Suppressor macrophage treated with lipopolysaccharide for 1 hour (primary cell): ENCODE measurements around the gene RNF44.

Experiments
- DNase-seq, 3 donors: peaks; one replicate each; pipeline ENCODE4 v3.0.0-alpha.2; 2020 to 2022

Gene RNF44

DNA sequence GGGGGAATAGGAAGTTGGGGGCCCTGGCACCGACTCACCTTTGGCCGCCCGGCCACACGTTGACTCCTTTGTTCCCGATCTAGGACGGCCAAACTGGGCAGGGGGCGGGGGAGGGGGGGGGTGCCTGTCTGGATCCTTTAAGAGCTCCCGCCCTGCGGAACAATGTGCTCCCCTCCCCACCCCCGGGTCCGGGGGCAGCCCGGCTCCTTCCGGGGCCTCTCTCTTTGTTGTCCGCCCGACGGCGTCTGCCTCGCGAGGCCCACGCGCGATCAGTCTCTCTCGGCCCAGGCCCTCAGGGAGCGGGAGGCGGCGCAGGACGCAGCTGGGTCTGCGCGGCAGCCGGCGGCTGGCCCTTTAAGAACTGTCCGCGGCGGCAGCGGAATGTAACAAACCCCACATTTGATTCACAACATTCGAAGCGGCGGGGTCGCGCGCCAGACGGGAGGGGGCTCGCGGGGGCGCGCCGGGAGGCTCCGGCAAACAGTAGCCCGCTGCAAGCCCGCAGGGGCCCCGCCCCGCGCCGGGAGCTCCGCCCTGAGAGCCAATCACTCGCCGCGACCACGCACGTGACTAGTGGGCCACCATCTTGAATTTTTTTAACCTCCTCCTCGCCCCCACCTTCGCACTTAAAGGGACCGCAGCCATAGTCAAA is at the start of gene RNF44:
RNF44 (minus strand) TSS at position 501 of the 652 bp plus-strand sequence. CDS start 4,930 bp downstream, outside the sequence.
- DNase-seq = peak; percentile 96 to 98 (median 97)

DNA sequence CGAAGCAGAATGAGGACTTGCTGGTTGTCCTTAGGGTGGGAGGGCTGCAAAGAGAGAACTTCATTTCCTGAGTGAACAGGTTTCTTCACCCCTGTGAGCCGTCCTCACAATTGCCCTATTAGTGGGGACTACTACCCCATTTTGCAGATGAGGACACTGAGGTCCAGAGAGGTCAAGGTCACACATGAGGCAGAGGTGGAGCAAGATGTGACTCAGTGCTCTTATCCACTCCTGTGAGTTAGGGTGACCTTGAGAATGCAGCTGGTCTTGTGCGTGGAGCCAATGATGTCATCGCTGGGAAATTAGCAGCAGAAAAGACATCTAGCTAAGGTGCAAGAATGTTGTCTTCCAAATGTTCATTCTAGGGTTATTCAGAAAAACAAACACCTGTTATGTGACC is 45.9 kb upstream of the RNF44 start:
- DNase-seq = no peak

DNA sequence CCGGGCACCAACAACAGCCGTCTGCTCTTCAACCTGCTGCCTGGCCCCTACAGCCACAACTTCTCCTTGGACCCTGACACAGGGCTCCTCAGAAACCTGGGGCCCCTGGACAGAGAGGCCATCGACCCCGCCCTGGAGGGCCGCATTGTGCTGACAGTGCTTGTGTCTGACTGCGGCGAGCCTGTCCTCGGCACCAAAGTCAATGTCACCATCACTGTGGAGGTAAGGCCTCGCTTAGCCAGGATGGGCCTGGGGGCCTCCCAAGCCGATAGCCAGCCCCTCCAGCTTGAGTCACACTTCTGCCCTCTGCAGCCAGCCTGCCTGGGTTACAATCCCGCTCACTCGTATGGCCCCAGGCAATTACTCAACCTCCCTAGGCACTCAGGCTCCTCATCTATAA is 44.2 kb upstream of the RNF44 start:
- no peak for DNase-seq

DNA sequence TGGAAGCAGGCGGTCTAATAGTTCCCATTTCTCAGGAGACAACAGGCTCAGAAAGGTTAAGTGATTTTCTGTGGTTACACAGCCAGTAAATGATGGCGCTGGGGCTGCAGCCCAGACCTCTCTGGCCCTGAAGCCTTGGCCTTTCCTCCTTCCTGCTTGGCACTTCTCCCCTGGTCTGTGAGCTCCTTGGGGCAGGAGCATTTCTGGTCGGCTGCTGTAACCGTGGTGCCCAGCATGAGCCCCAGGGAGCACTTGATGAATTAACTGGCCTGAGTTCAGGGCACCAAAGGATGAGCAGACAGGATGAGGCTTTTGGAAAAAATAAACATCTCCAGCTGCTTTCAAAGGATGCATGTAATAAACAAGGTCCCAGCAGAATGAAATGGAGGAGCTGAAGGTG is 42.1 kb upstream of the RNF44 start:
- no peak for DNase-seq

DNA sequence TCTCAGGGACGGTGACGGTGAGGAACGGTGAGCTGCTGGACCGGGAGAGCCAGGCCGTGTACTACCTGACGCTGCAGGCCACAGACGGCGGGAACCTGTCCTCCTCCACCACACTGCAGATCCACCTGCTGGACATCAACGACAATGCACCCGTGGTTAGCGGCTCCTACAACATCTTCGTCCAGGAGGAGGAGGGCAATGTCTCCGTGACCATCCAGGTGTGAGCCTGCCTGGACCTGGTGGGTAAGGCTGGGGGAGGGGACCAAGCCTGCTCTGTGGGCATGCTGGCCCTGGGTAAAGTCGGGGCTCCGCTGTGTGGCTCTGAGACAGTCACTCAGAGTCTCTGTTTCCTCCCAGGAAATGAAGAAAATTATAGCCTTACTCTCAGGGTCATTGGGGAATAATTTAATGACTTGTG is 41.2 kb upstream of the RNF44 start:
- peak in 1 of 3 donors; percentile 22 for DNase-seq

DNA sequence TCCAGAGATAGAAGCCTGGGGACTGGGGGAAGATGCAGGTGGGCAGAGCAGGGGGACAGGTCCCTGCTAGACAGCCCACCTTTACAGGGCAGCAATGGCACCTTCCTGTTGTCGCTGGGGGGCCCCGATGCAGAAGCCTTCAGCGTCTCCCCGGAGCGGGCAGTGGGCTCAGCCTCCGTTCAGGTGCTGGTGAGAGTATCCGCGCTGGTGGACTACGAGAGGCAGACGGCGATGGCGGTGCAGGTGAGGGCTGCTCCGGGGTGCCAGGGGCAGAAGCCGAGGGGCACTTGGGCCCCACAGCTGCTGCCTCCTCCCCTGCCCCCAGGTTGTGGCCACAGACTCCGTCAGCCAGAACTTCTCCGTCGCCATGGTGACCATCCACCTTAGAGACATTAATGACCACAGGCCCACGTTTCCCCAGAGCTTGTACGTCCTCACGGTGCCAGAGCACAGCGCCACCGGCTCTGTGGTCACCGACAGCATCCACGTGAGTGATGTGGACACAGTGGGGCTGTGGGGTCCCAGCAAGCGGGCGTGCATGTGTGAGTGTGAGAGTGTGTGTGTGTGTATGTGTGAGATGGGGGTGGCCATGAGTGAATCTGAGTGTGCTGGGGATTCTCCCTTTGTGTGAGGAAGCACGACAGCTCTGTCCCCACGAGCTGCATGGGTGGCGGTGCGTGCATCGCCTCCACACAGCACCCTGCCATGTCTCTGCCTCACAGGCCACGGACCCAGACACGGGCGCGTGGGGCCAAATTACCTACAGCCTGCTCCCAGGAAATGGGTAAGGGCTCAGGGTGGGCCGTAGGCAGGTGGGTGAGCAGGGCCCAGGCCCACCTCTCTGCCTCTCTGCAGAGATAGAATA is 40.3 kb upstream of the RNF44 start:
- no peak for DNase-seq

DNA sequence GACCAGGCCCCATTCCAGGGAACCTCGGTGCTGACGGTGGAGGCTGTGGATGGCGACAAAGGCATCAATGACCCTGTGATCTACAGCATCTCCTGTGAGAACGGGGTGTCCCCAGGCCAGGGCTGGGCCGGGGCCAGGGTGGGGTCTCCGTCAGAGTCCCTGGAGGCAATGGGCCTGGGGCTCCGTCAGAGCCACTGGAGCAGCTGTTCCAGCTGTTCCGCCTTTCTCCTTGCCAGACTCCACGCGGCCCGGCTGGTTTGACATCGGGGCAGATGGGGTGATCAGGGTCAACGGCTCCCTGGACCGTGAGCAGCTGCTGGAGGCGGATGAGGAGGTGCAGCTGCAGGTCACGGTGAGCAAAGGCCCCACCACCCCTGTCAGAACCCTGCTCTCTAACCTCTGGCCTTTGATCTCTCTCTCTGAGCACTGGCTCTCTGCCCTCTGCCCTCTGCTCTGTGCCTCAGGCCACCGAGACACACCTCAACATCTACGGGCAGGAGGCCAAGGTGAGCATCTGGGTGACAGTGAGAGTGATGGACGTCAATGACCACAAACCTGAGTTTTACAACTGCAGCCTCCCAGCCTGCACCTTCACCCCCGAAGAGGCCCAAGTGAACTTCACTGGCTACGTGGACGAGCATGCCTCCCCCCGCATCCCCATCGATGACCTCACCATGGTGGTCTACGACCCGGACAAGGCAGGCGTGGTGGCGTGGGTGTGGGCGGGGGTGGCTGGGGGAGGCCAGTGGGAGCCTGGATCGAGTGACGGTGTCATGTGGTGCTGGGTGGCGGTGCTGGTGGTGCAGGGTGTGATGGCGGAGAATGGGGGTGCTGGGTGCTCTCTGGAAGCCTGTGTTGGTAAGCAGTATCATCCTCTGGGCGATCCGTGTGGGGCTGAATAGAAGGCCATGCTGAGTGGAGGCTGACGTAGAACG is 38.6 kb upstream of the RNF44 start:
- DNase-seq = no peak

DNA sequence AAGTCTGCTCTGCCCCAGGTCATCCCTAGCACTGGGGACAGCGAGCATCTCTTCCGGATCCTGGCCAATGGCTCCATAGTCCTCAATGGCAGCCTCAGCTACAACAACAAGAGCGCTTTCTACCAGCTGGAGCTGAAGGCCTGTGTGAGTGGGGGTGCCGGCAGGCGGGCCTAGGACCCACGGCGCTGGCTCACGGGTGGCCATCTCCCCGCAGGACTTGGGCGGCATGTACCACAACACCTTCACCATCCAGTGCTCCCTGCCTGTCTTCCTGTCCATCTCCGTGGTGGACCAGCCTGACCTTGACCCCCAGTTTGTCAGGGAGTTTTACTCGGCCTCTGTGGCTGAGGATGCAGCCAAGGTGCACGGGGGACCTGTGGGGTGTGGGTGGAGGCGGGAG is 37.9 kb upstream of the RNF44 start:
- no peak for DNase-seq

DNA sequence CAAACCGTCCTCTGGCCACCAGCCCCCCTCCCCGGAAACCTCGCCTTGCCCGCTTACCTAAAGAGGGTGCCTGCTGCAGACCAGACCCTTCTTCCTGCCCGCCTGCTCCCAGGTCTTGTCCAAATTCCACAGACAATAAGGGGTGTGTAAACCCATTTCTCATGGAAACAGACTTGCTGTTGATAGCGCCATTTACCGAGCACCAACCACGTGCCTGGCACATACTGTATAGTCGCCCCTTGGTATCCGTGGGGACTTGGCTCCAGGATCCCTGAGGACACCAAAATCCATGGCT is 37.0 kb upstream of the RNF44 start:
- no peak for DNase-seq

DNA sequence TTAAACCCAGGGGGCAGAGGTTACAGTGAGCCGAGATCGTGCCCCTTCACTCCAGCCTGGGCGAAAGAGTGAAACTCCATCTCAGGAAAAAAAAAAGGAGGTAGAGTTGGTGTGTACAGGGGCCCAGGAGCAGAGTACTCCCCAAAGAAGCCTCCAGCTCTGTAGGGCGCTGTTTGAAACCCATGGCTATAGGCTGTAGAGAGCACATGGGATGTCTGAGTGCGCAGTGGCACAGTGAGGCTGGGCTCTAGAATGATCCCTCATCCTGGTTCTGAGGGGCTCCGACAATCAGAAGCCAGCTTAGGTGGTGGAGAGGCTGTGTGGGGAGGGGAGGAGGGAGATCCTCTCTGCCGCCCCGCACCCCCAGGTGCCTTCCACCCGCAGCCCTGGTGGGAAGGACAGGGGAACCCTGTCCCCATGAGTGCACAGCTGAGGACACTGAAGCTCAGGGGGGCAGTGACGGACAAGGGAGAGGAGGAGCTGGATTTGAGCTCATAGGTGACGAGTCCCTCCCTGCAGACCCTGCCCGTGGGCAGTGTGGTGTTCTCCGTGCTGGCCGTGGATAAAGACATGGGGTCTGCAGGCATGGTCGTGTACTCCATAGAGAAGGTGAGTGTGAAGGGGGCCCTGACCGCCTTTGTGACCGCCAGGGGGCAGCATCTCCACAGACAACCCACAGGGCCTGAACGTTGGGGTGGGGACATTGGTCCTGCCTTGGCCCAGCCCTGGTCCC is 36.5 kb upstream of the RNF44 start:
- DNase-seq = peak; percentile 57 to 85 (median 74)

DNA sequence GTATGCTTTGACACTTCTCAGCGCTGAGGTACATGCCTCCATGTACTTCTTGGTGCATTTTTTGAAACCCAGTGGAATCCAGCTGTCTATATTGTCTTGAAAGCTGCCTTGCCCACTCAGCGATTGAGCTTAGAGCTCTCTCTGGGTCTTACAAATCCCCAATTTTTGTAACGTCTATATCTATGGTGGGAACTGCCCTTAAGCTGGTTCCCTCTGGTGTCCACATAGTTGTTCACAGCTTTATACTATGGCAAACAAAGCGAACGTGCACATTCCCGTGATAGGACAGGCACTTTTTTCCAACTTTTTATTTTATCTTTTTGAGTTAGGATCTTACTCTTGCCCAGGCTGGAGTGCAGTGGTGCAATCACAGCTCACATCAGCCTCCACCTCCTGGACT is 32.8 kb upstream of the RNF44 start:
- no peak for DNase-seq

DNA sequence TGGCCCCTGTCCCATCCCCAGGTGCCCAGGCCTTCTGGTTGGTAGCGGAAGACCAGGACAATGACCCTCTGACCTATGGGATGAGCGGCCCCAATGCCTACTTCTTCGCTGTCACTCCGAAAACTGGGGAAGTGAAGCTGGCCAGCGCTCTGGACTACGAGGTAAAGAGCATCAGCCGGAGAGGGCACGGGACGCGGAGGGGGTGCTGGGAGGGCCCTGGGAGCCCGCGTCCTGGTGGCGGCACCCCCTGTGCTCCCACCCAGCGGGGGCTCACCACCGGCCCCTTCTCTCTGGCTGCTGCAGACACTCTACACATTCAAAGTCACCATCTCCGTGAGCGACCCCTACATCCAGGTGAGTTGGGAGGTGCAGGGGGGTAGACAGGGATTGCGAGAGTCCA is 31.5 kb upstream of the RNF44 start:
- no peak for DNase-seq

DNA sequence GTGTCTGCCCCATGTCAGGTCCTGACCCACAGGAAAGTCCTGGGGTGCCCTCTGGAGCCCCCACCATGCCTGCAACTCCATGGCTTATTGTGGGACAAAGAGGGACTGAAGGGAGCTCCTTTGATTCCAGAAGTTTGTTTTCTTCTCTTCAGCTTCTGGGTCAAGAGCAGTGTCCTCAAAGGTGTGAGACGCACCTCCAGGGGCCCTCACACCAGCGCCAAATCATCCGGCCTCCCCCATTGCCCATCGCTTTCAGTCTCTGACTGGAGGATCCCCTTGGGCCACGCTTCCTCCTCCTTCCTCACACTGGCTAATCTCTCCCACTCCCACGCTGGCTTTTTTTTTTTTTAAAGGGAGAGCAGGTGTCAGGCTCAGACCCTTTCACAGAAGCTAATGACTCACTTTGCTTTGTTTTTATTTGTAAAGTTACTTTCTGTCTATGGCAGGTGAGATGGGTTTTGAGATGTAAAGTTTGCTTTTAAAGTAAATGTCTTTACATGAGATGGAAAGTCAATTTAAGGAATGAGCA is 28.6 kb upstream of the RNF44 start:
- DNase-seq = no peak

DNA sequence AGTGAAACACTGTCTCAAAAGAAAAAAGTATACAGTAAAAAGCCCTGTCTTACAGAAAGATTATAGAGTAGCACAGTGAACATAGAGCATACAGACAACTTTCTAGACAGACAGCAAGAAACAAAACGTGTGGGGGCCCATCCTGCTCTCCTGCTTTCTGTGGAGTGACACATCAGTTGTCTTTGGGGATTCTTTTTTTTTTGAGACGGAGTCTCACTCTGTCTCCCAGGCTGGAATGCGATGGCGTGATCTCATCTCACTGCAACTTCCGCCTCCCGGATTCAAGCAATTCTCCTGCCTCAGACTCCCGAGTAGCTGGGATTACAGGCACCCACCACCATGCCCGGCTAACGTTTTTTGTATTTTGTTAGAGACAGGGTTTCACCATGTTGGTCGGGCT is 26.8 kb upstream of the RNF44 start:
- DNase-seq = no peak

DNA sequence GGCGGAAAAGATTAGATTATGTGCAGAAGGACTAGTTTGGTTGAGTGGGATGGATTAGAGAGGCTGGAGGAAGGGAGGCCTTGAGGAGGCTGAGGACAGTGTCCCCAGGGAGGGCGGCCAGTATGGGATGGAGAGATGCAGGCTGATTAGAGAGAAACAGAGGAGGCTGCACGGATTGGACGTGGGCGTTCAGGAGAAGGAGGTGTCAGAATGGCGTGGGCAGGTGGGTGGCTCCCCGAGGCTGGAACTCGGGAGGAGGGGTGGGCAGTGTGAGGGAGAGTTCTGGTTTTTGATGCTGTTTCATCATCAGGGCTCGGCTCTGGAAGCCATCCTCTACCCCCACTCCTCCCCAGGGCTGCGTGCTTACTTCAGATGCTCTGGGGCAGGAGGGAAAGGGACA is 25.0 kb upstream of the RNF44 start:
- DNase-seq = no peak

DNA sequence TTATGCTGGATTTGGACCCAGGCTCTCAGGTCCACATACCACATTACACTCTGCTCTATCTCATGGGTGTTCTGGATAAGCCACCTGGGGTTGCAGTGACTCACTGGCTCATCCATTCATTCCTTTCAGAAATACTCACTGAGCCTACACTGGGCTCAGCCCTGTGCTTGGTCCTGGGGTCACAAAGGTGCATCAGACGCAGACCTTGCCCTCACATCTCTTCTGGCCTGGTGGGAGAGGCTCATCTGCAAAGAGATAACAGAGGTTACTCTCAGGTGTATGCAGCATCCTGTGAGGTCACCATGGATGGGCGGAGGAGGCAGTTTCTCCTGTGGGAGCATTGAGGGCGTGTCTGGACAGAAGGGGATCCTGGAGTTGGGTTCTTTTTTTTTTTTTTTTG is 24.1 kb upstream of the RNF44 start:
- no peak for DNase-seq

DNA sequence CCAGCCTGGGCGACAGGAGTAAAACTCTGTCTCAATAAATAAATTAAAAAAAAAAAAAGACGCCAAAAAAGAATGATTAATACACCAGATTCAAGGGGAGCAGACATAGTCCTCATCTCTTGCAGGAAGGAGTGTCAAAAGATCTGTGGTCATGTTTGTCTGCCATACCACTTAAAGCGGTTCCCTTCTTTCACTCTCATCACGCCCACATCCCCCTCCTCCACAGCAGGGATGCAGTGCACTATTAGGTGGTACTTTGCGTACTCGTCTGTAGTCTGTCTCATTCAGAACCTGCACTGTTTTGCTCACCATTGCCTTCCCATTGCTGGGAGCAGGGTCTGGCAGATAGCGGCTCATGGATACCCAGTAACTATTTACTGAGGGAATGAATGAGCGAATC is 23.2 kb upstream of the RNF44 start:
- no peak for DNase-seq

DNA sequence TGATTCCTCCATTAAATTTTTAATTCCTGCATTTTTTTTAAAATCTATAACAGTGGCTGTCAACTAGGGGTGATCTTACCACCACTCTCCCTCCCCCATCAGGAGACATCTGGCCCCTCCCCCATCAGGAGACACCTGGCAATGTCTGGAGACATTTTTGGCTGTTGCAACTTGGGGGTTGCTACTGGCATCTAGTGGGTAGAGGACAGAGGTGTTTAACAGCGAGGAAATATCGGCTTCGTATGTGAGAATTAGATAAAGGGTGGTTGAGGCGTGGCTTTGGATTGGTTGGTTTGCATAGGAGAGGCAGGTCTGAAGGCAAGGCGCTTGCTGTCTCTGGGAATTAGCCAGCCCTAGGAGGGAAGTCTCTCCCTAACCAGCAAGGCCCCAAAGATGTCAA is 22.5 kb upstream of the RNF44 start:
- DNase-seq = no peak

DNA sequence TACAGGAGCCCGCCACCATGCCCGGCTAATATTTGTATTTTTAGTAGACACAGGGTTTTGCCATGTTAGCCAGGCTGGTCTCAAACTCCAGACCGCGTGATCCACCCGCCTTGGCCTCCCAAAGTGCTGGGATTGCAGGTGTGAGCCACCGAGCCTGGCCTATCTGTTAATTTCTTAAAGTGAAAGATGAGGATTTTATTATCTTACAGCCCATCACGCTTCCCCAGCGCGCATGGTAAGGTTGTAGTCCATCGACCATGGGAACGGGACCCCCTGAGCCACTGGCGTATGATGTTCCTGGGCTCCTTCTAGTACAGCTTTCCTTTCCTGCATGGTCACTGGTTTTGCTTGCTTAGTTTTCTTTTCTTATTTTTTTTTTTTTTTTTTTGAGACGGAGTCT is 20.6 kb upstream of the RNF44 start:
- DNase-seq = no peak

DNA sequence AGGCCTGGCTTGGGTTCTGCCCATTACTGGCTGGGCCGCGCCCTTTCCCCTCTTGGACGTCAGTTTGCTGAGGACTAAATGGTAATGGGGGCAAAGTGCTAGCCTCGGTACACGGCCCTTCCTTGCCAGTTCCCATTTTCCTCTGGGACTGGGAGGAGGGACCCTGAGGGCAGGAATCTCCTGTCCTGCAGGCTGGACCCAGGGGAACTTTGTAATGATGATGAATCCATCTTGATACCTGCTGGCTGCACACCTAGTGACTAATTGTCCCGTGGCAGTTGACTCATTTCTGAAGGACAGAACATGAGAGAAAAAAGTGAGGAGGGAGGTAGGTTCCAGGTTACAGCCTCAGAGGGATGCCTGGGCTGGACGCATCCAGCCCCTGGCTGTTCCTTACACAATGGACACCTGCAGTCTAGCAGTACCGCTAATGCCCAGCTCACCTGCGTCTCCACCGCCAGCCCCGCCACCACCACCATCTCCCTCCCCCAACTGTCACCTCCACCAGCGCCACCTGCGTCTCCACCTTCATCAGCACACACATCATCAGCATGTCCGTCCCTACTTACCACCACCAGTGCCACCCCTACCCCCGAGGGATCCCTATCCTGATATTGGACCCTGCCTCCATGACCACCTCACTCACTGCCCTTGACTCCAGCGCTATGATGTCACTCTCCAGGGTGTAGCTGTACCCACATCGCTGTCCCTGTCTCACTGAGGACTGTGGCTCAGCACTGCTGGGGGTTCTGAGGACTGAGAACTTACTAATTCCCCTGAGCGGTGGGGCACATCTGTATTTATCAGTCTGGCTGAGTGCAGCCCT is 16.3 kb upstream of the RNF44 start:
- DNase-seq = no peak

DNA sequence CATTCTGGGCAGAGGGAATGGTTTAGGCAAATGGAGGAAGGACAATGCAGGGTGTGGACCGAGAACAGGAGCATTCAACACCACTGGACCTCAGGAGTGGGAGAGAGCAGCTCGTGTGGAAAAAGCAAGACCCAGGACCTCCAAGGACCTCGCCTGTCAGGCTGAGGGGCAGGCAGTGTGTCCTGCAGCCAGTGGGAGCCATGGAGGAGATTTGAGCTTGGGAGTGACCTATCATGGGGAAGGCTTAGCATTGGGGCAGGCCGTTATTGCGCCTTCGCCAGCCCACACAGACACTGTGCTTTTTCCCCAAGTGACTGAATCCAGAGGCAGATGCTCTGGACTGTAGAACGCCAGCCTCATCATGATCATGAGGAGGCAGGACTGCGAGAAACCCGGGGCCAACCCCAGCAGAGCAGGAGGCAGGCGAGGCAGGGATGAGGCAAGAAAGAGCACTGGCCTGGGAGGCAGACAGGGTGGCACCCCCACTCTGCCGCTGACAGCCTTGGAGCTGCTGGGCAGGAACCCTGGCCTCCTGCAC is 15.2 kb upstream of the RNF44 start:
- peak; percentile 50 to 66 (median 57) for DNase-seq
